ENCODE data around the gene LRRC1.

- TF ChIP-seq ZNF645 (tag by site-specific recombination; IDR thresholded peaks at IDR 0.05), result no peak
- TF ChIP-seq CTCF (tag by site-specific recombination; IDR thresholded peaks at IDR 0.05), result no peak
- no peak for TF ChIP-seq ZNF274 (IDR thresholded peaks at IDR 0.05; ENCODE audit: low read length)
- TF ChIP-seq ZNF274 (tag by site-specific recombination; IDR thresholded peaks at IDR 0.05; ENCODE audit: borderline replicate concordance), result no peak
- no peak for TF ChIP-seq GLI4 (tag by site-specific recombination; IDR thresholded peaks at IDR 0.05)
- TF ChIP-seq YY1 (tag by site-specific recombination; IDR thresholded peaks at IDR 0.05), result no peak
- TF ChIP-seq BCL11A (tag by site-specific recombination; IDR thresholded peaks at IDR 0.05; ENCODE audit: low read depth), result no peak
- no peak for TF ChIP-seq MEIS1 (CRISPR knock-in tag; IDR thresholded peaks at IDR 0.05; ENCODE audit: borderline replicate concordance)
- no peak for TF ChIP-seq ZFP37 (tag by site-specific recombination; IDR thresholded peaks at IDR 0.05)
Observed at GRCh38 chr6:53894091-53894490, 99.3 kb downstream of the LRRC1 start.

Data from HEK293 (cell line).